AG09319 (cell line): ENCODE data around the gene SLC2A9.

Experiments
- DNase-seq: peaks from one replicate; pipeline ENCODE4 v3.0.0-alpha.2; 2010; ENCODE audit warnings: low read depth; ENCODE audit errors: extremely low read depth
- CTCF ChIP-seq: IDR thresholded peaks from 2 replicates; pipeline ENCODE4 v1.5.1; 2011; ENCODE audit warnings: low read depth, mild to moderate bottlenecking, inconsistent platforms, low read length, moderate library complexity

SLC2A9 gene

GRCh38 chr4:9923195-9923812 is 98.0 kb downstream of the SLC2A9 start:
- DNase-seq = no peak

GRCh38 chr4:9921326-9921725 is 100.0 kb downstream of the SLC2A9 start:
- no peak for DNase-seq
- TF ChIP-seq CTCF = no peak

More at GRCh38 chr4:9923195-9923812, 98.0 kb downstream of the SLC2A9 start:
- TF ChIP-seq CTCF = no peak

- DNase-seq = no peak
- no peak for TF ChIP-seq CTCF
Observed at GRCh38 chr4:9920029-9920428, 101.3 kb downstream of the SLC2A9 start.

- no peak for DNase-seq
Observed at GRCh38 chr4:9919047-9919446, 102.2 kb downstream of the SLC2A9 start.

GRCh38 chr4:9918484-9918883 is 102.8 kb downstream of the SLC2A9 start:
- no peak for DNase-seq
- no peak for TF ChIP-seq CTCF

More at GRCh38 chr4:9919047-9919446, 102.2 kb downstream of the SLC2A9 start:
- no peak for TF ChIP-seq CTCF

GRCh38 chr4:9916937-9917336 is 104.4 kb downstream of the SLC2A9 start:
- no peak for DNase-seq
- no peak for TF ChIP-seq CTCF

- no peak for TF ChIP-seq CTCF
- no peak for DNase-seq
Observed at GRCh38 chr4:9916346-9916745, 105.0 kb downstream of the SLC2A9 start.
